Measurements from ENCODE around the gene CHEK2. TPM values are rescaled to one million over a fixed set of nuclear protein-coding genes. Genes with fewer than 3 reads are reported as not detected.

CHEK2 gene
- total and polyA plus RNA-seq, 2 of the 4 experiments (the other 2 are of a cell fraction), result 9.9 to 16.1 TPM

GRCh38 chr22:28779833-28780232 is 38.2 kb upstream of the CHEK2 start:
- H3K4me2 ChIP-seq (ENCODE audit: low read depth, low read length), result no peak overlapping the region
- no peak overlapping the region for H2BK20ac ChIP-seq (ENCODE audit: low read depth, low read length)
- H3K4ac ChIP-seq (ENCODE audit: low read depth, low read length), result no peak overlapping the region
- no peak overlapping the region for H3K14ac ChIP-seq (replicated peaks; ENCODE audit: low read depth, low read length)
- H4K5ac ChIP-seq (ENCODE audit: low read depth, low read length), result no peak overlapping the region
- H2BK120ac ChIP-seq (ENCODE audit: low read depth, low read length), result no peak overlapping the region
- intact Hi-C loops (cut with micrococcal nuclease), result no loop called here
- no peak overlapping the region for H2BK15ac ChIP-seq (ENCODE audit: low read depth, low read length)
- H3K23ac ChIP-seq (ENCODE audit: low read depth, low read length), result no peak overlapping the region
- H4K91ac ChIP-seq (ENCODE audit: insufficient read depth, low read depth, low read length), result no peak overlapping the region
- no peak overlapping the region for H4K8ac ChIP-seq (ENCODE audit: low read depth in 2 of 2, low read length in 2 of 2)
- no peak overlapping the region for H2AK5ac ChIP-seq (ENCODE audit: low read depth, low read length)
- no peak for DNase-seq
- no TSS peak for BruUV-seq (replicated peaks)
- no peak overlapping the region for H3K4me3 ChIP-seq (ENCODE audit: insufficient read depth, low read depth, low read length)
- no peaks in the 10 kb centered on the region for H3K27me3 ChIP-seq (ENCODE audit: control insufficient read depth, insufficient read depth, low read length)
- no peak overlapping the region for H2BK5ac ChIP-seq (ENCODE audit: low read depth, low read length, poor library complexity, severe bottlenecking)
- peaks cover 23 to 71% of the 10 kb centered on the region in 2 experiments for H3K79me1 ChIP-seq (ENCODE audit: low read depth in 1 of 2, low read length in 2 of 2)
- H3K36me3 ChIP-seq (ENCODE audit: control insufficient read depth, insufficient read depth, low read length), result peaks cover 37% of the 10 kb centered on the region
- dilution Hi-C loops (cut with HindIII; ENCODE audit: low sequenced_read_pairs, unreplicated experiment), result no loop called here
- POLR2A ChIA-PET (ENCODE audit: unreplicated experiment), result interaction anchor here (0.5 kb wide), 1 partner anchor 180 kb away, joined by 3 read pairs; no protein-coding TSS in a partner anchor
- in situ Hi-C loops (cut with MboI; ENCODE audit: low sequenced_read_pairs), result no loop called here
- H2AK9ac ChIP-seq (replicated peaks; ENCODE audit: low read depth, low read length, poor library complexity), result no peak overlapping the region
- no peak for ATAC-seq (ENCODE audit: low read depth)
- H3K56ac ChIP-seq (ENCODE audit: extremely low read depth, insufficient read depth, low read length), result no peak overlapping the region
- H2AFZ ChIP-seq (replicated peaks; ENCODE audit: low read length, poor library complexity), result no peak overlapping the region
- H3K9ac ChIP-seq (ENCODE audit: low read depth, low read length), result no peak overlapping the region
- H3K27ac ChIP-seq (ENCODE audit: insufficient read depth, low read length), result no peak overlapping the region
- H3K4me1 ChIP-seq (ENCODE audit: control insufficient read depth, insufficient read depth, low read length), result peaks cover 5% of the 10 kb centered on the region
- peaks cover 16% of the 10 kb centered on the region for H4K20me1 ChIP-seq (ENCODE audit: insufficient read depth, low read length)
- TF ChIP-seq MXI1 (IDR thresholded peaks at IDR 0.05; ENCODE audit: borderline replicate concordance, low read depth, low read length), result no peak
- no peak for TF ChIP-seq CHD1 (IDR thresholded peaks at IDR 0.05; ENCODE audit: low read depth, low read length)
- TF ChIP-seq FOS (IDR thresholded peaks at IDR 0.05; ENCODE audit: low read depth, low read length), result no peak
- no peak for TF ChIP-seq MAZ (IDR thresholded peaks at IDR 0.05; ENCODE audit: borderline replicate concordance, low read depth, low read length)
- TF ChIP-seq RCOR1 (IDR thresholded peaks at IDR 0.05; ENCODE audit: insufficient replicate concordance, low read length), result no peak
- no peak for TF ChIP-seq CEBPB (IDR thresholded peaks at IDR 0.05; ENCODE audit: low read depth, low read length)
- TF ChIP-seq ELK1 (IDR thresholded peaks at IDR 0.05; ENCODE audit: borderline replicate concordance, low read depth, low read length), result no peak
- no peak for TF ChIP-seq RAD21 (IDR thresholded peaks at IDR 0.05; ENCODE audit: low read length)
- no peak for TF ChIP-seq RFX5 (IDR thresholded peaks at IDR 0.05; ENCODE audit: low read depth, low read length)
- TF ChIP-seq CTCF (conservative IDR thresholded peaks at IDR 0.05; ENCODE audit: low read depth, low read length), result no peak
- no peak for TF ChIP-seq USF2 (IDR thresholded peaks at IDR 0.05; ENCODE audit: low read depth, low read length)
- TF ChIP-seq NFE2L2 (IDR thresholded peaks at IDR 0.05; ENCODE audit: low read depth, low read length), result no peak
- TF ChIP-seq MAFK (IDR thresholded peaks at IDR 0.05; ENCODE audit: low read depth, low read length), result no peak
- no peak for TF ChIP-seq POLR2A (IDR thresholded peaks at IDR 0.05; ENCODE audit: low read depth, low read length)
- TF ChIP-seq SMC3 (IDR thresholded peaks at IDR 0.05; ENCODE audit: low read depth, low read length), result no peak
- no peak for TF ChIP-seq BHLHE40 (IDR thresholded peaks at IDR 0.05; ENCODE audit: low read depth, low read length)
- 100% methylated on average over 3 of the region's 5 CpGs; no CpG with 5 or more reads in 1 of the 2 experiments for WGBS, 2 experiments (ENCODE audit: extremely low coverage in 2 of 2, insufficient read length in 1 of 2)
- no peaks in the 10 kb centered on the region for H3K9me3 ChIP-seq (ENCODE audit: control insufficient read depth, insufficient read depth, low read length)
- H3K9me1 ChIP-seq (ENCODE audit: insufficient read depth, low read length), result no peaks in the 10 kb centered on the region
- CTCF ChIA-PET, result interaction anchor here (0.7 kb wide), 1 partner anchor 370 kb away, joined by 4 read pairs; no protein-coding TSS in a partner anchor
- H3K18ac ChIP-seq (ENCODE audit: low read depth, low read length), result no peak overlapping the region
